ENCODE data around the gene SLC35F4.

SLC35F4 gene

GRCh38 chr14:57854571-57854970 lies 11.3 kb downstream of the SLC35F4 start:
- no peak overlapping the region for H3K4me3 ChIP-seq (ENCODE audit: low read depth, low read length)

GRCh38 chr14:57851354-57851753 lies 14.5 kb downstream of the SLC35F4 start:
- DNase-seq (ENCODE audit: low read depth), result no peak
- no peak overlapping the region for H3K4me3 ChIP-seq (ENCODE audit: low read depth, low read length)

More at GRCh38 chr14:57854571-57854970, 11.3 kb downstream of the SLC35F4 start:
- DNase-seq (ENCODE audit: low read depth), result no peak

GRCh38 chr14:57848786-57849185 lies 17.1 kb downstream of the SLC35F4 start:
- DNase-seq (ENCODE audit: low read depth), result no peak
- H3K4me3 ChIP-seq (ENCODE audit: low read depth, low read length), result no peak overlapping the region

- H3K4me3 ChIP-seq (ENCODE audit: low read depth, low read length), result no peak overlapping the region
- peak; percentile 77 for DNase-seq (ENCODE audit: low read depth)
Observed at GRCh38 chr14:57848353-57848752, 17.5 kb downstream of the SLC35F4 start.

- no peak for DNase-seq (ENCODE audit: low read depth)
- no peak overlapping the region for H3K4me3 ChIP-seq (ENCODE audit: low read depth, low read length)
Observed at GRCh38 chr14:57847706-57848105, 18.2 kb downstream of the SLC35F4 start.

GRCh38 chr14:57847096-57847495 lies 18.8 kb downstream of the SLC35F4 start:
- H3K4me3 ChIP-seq (ENCODE audit: low read depth, low read length), result no peak overlapping the region
- DNase-seq (ENCODE audit: low read depth), result peak; percentile 58

GRCh38 chr14:57846596-57846995 lies 19.3 kb downstream of the SLC35F4 start:
- no peak for DNase-seq (ENCODE audit: low read depth)
- no peak overlapping the region for H3K4me3 ChIP-seq (ENCODE audit: low read depth, low read length)

- no peak for DNase-seq (ENCODE audit: low read depth)
- H3K4me3 ChIP-seq (ENCODE audit: low read depth, low read length), result no peak overlapping the region
Observed at GRCh38 chr14:57845802-57846531, 19.9 kb downstream of the SLC35F4 start.

- DNase-seq (ENCODE audit: low read depth), result no peak
Observed at GRCh38 chr14:57845316-57845715, 20.6 kb downstream of the SLC35F4 start.

GRCh38 chr14:57837267-57837666 lies 28.6 kb downstream of the SLC35F4 start:
- no peak overlapping the region for H3K4me3 ChIP-seq (ENCODE audit: low read depth, low read length)
- DNase-seq (ENCODE audit: low read depth), result no peak

More at GRCh38 chr14:57845316-57845715, 20.6 kb downstream of the SLC35F4 start:
- no peak overlapping the region for H3K4me3 ChIP-seq (ENCODE audit: low read depth, low read length)

GRCh38 chr14:57835766-57836165 lies 30.1 kb downstream of the SLC35F4 start:
- no peak overlapping the region for H3K4me3 ChIP-seq (ENCODE audit: low read depth, low read length)
- DNase-seq (ENCODE audit: low read depth), result no peak

GRCh38 chr14:57834961-57835360 lies 30.9 kb downstream of the SLC35F4 start:
- no peak overlapping the region for H3K4me3 ChIP-seq (ENCODE audit: low read depth, low read length)
- no peak for DNase-seq (ENCODE audit: low read depth)

- no peak for DNase-seq (ENCODE audit: low read depth)
- H3K4me3 ChIP-seq (ENCODE audit: low read depth, low read length), result no peak overlapping the region
Observed at GRCh38 chr14:57834001-57834598, 31.8 kb downstream of the SLC35F4 start.

- peak; percentile 95 for DNase-seq (ENCODE audit: low read depth)
- no peak overlapping the region for H3K4me3 ChIP-seq (ENCODE audit: low read depth, low read length)
Observed at GRCh38 chr14:57833323-57833722, 32.6 kb downstream of the SLC35F4 start.

- no peak for DNase-seq (ENCODE audit: low read depth)
- H3K4me3 ChIP-seq (ENCODE audit: low read depth, low read length), result no peak overlapping the region
Observed at GRCh38 chr14:57831981-57832380, 33.9 kb downstream of the SLC35F4 start.

GRCh38 chr14:57828713-57829112 lies 37.2 kb downstream of the SLC35F4 start:
- H3K4me3 ChIP-seq (ENCODE audit: low read depth, low read length), result no peak overlapping the region

GRCh38 chr14:57823015-57823660 lies 42.8 kb downstream of the SLC35F4 start:
- no peak for DNase-seq (ENCODE audit: low read depth)
- no peak overlapping the region for H3K4me3 ChIP-seq (ENCODE audit: low read depth, low read length)

More at GRCh38 chr14:57828713-57829112, 37.2 kb downstream of the SLC35F4 start:
- no peak for DNase-seq (ENCODE audit: low read depth)

GRCh38 chr14:57822081-57822480 lies 43.8 kb downstream of the SLC35F4 start:
- no peak overlapping the region for H3K4me3 ChIP-seq (ENCODE audit: low read depth, low read length)
- no peak for DNase-seq (ENCODE audit: low read depth)

- no peak for DNase-seq (ENCODE audit: low read depth)
- H3K4me3 ChIP-seq (ENCODE audit: low read depth, low read length), result no peak overlapping the region
Observed at GRCh38 chr14:57820581-57820980, 45.3 kb downstream of the SLC35F4 start.

- H3K4me3 ChIP-seq (ENCODE audit: low read depth, low read length), result no peak overlapping the region
- DNase-seq (ENCODE audit: low read depth), result no peak
Observed at GRCh38 chr14:57818511-57818910, 47.4 kb downstream of the SLC35F4 start.

All from skeletal muscle cell (primary cell).